ENCODE data around the gene VCP.

The VCP gene

GRCh38 chr9:35110327-35110761 is 37.9 kb upstream of the VCP start:
- Histone ChIP-seq H3K9ac (ENCODE audit: low read length in 2 of 2) (peak overlapping the region; percentile 79 to 91), H3K27me3 (ENCODE audit: control insufficient read depth in 1 of 2, insufficient read depth in 2 of 2, low read length in 2 of 2) (no peaks in the 10 kb centered on the region), H3K27ac (ENCODE audit: low read length) (peak overlapping the region; percentile 90), H3K4me1 (ENCODE audit: control insufficient read depth, insufficient read depth, low read length) (peaks cover 50% of the 10 kb centered on the region), H3K36me3 (ENCODE audit: control insufficient read depth in 2 of 2, insufficient read depth in 2 of 2, low read length in 2 of 2) (peaks cover 10 to 23% of the 10 kb centered on the region in 2 donors), H3K9me3 (ENCODE audit: control insufficient read depth in 2 of 2, low read length in 2 of 2) (no peaks in the 10 kb centered on the region), H3K4me3 (ENCODE audit: low read length in 2 of 2) (peak overlapping the region; percentile 83 to 88)

GRCh38 chr9:35108946-35109575 is 36.6 kb upstream of the VCP start:
- no peak overlapping the region for H3K27ac ChIP-seq (ENCODE audit: low read length)
- H3K4me1 ChIP-seq (ENCODE audit: control insufficient read depth, insufficient read depth, low read length), result peaks cover 39% of the 10 kb centered on the region
- no peak overlapping the region for H3K4me3 ChIP-seq (ENCODE audit: low read length in 2 of 2)
- H3K9ac ChIP-seq (ENCODE audit: low read length in 2 of 2), result no peak overlapping the region
- no peaks in the 10 kb centered on the region for H3K9me3 ChIP-seq (ENCODE audit: control insufficient read depth in 2 of 2, low read length in 2 of 2)
- H3K36me3 ChIP-seq (ENCODE audit: control insufficient read depth in 2 of 2, insufficient read depth in 2 of 2, low read length in 2 of 2), result peaks cover 14 to 33% of the 10 kb centered on the region in 2 donors
- H3K27me3 ChIP-seq (ENCODE audit: control insufficient read depth in 1 of 2, insufficient read depth in 2 of 2, low read length in 2 of 2), result no peaks in the 10 kb centered on the region

- H3K27me3 ChIP-seq (ENCODE audit: control insufficient read depth in 1 of 2, insufficient read depth in 2 of 2, low read length in 2 of 2), result no peaks in the 10 kb centered on the region
- H3K36me3 ChIP-seq (ENCODE audit: control insufficient read depth in 2 of 2, insufficient read depth in 2 of 2, low read length in 2 of 2), result peaks cover 14 to 33% of the 10 kb centered on the region in 2 donors
- H3K9me3 ChIP-seq (ENCODE audit: control insufficient read depth in 2 of 2, low read length in 2 of 2), result no peaks in the 10 kb centered on the region
- H3K9ac ChIP-seq (ENCODE audit: low read length in 2 of 2), result no peak overlapping the region
- no peak overlapping the region for H3K27ac ChIP-seq (ENCODE audit: low read length)
- H3K4me3 ChIP-seq (ENCODE audit: low read length in 2 of 2), result no peak overlapping the region
- H3K4me1 ChIP-seq (ENCODE audit: control insufficient read depth, insufficient read depth, low read length), result peaks cover 40% of the 10 kb centered on the region
These were observed 36.0 kb upstream of the VCP start for GRCh38 chr9:35108461-35108860.

GRCh38 chr9:35107297-35108290 is 35.2 kb upstream of the VCP start:
- Histone ChIP-seq H3K36me3 (ENCODE audit: control insufficient read depth in 2 of 2, insufficient read depth in 2 of 2, low read length in 2 of 2) (peaks cover 14 to 33% of the 10 kb centered on the region in 2 donors), H3K9ac (ENCODE audit: low read length in 2 of 2) (no peak overlapping the region), H3K27ac (ENCODE audit: low read length) (no peak overlapping the region), H3K9me3 (ENCODE audit: control insufficient read depth in 2 of 2, low read length in 2 of 2) (no peaks in the 10 kb centered on the region), H3K4me1 (ENCODE audit: control insufficient read depth, insufficient read depth, low read length) (peaks cover 40% of the 10 kb centered on the region), H3K27me3 (ENCODE audit: control insufficient read depth in 1 of 2, insufficient read depth in 2 of 2, low read length in 2 of 2) (no peaks in the 10 kb centered on the region), H3K4me3 (ENCODE audit: low read length in 2 of 2) (no peak overlapping the region)

GRCh38 chr9:35106343-35106730 is 33.9 kb upstream of the VCP start:
- Histone ChIP-seq H3K4me3 (ENCODE audit: low read length in 2 of 2) (no peak overlapping the region), H3K27me3 (ENCODE audit: control insufficient read depth in 1 of 2, insufficient read depth in 2 of 2, low read length in 2 of 2) (no peaks in the 10 kb centered on the region), H3K9me3 (ENCODE audit: control insufficient read depth in 2 of 2, low read length in 2 of 2) (no peaks in the 10 kb centered on the region), H3K9ac (ENCODE audit: low read length in 2 of 2) (no peak overlapping the region), H3K4me1 (ENCODE audit: control insufficient read depth, insufficient read depth, low read length) (peaks cover 43% of the 10 kb centered on the region), H3K27ac (ENCODE audit: low read length) (peak overlapping the region; percentile 11), H3K36me3 (ENCODE audit: control insufficient read depth in 2 of 2, insufficient read depth in 2 of 2, low read length in 2 of 2) (peaks cover 14 to 35% of the 10 kb centered on the region in 2 donors)

GRCh38 chr9:35105571-35106342 is 33.3 kb upstream of the VCP start:
- Histone ChIP-seq H3K4me1 (ENCODE audit: control insufficient read depth, insufficient read depth, low read length) (peaks cover 42% of the 10 kb centered on the region), H3K9ac (ENCODE audit: low read length in 2 of 2) (no peak overlapping the region), H3K27me3 (ENCODE audit: control insufficient read depth in 1 of 2, insufficient read depth in 2 of 2, low read length in 2 of 2) (no peaks in the 10 kb centered on the region), H3K9me3 (ENCODE audit: control insufficient read depth in 2 of 2, low read length in 2 of 2) (no peaks in the 10 kb centered on the region), H3K27ac (ENCODE audit: low read length) (peak overlapping the region; percentile 11), H3K4me3 (ENCODE audit: low read length in 2 of 2) (no peak overlapping the region), H3K36me3 (ENCODE audit: control insufficient read depth in 2 of 2, insufficient read depth in 2 of 2, low read length in 2 of 2) (peaks cover 14 to 40% of the 10 kb centered on the region in 2 donors)

GRCh38 chr9:35105126-35105525 is 32.7 kb upstream of the VCP start:
- peaks cover 36% of the 10 kb centered on the region for H3K4me1 ChIP-seq (ENCODE audit: control insufficient read depth, insufficient read depth, low read length)
- peaks cover 20 to 46% of the 10 kb centered on the region in 2 donors for H3K36me3 ChIP-seq (ENCODE audit: control insufficient read depth in 2 of 2, insufficient read depth in 2 of 2, low read length in 2 of 2)
- H3K9ac ChIP-seq (ENCODE audit: low read length in 2 of 2), result no peak overlapping the region
- no peak overlapping the region for H3K4me3 ChIP-seq (ENCODE audit: low read length in 2 of 2)
- H3K9me3 ChIP-seq (ENCODE audit: control insufficient read depth in 2 of 2, low read length in 2 of 2), result no peaks in the 10 kb centered on the region
- H3K27me3 ChIP-seq (ENCODE audit: control insufficient read depth in 1 of 2, insufficient read depth in 2 of 2, low read length in 2 of 2), result no peaks in the 10 kb centered on the region
- H3K27ac ChIP-seq (ENCODE audit: low read length), result no peak overlapping the region

- Histone ChIP-seq H3K27ac (ENCODE audit: low read length) (no peak overlapping the region), H3K9ac (ENCODE audit: low read length in 2 of 2) (no peak overlapping the region), H3K9me3 (ENCODE audit: control insufficient read depth in 2 of 2, low read length in 2 of 2) (no peaks in the 10 kb centered on the region), H3K36me3 (ENCODE audit: control insufficient read depth in 2 of 2, insufficient read depth in 2 of 2, low read length in 2 of 2) (peaks cover 24 to 51% of the 10 kb centered on the region in 2 donors), H3K27me3 (ENCODE audit: control insufficient read depth in 1 of 2, insufficient read depth in 2 of 2, low read length in 2 of 2) (no peaks in the 10 kb centered on the region), H3K4me1 (ENCODE audit: control insufficient read depth, insufficient read depth, low read length) (peaks cover 30% of the 10 kb centered on the region), H3K4me3 (ENCODE audit: low read length in 2 of 2) (no peak overlapping the region)
These were observed 32.2 kb upstream of the VCP start for GRCh38 chr9:35104586-35104985.

- Histone ChIP-seq H3K27me3 (ENCODE audit: control insufficient read depth in 1 of 2, insufficient read depth in 2 of 2, low read length in 2 of 2) (no peaks in the 10 kb centered on the region), H3K4me1 (ENCODE audit: control insufficient read depth, insufficient read depth, low read length) (peaks cover 25% of the 10 kb centered on the region), H3K27ac (ENCODE audit: low read length) (peak overlapping the region; percentile 94), H3K9me3 (ENCODE audit: control insufficient read depth in 2 of 2, low read length in 2 of 2) (no peaks in the 10 kb centered on the region), H3K4me3 (ENCODE audit: low read length in 2 of 2) (peak overlapping the region; percentile 83 to 96), H3K9ac (ENCODE audit: low read length in 2 of 2) (peak overlapping the region; percentile 92 to 98), H3K36me3 (ENCODE audit: control insufficient read depth in 2 of 2, insufficient read depth in 2 of 2, low read length in 2 of 2) (peaks cover 27 to 57% of the 10 kb centered on the region in 2 donors)
These were observed 31.3 kb upstream of the VCP start for GRCh38 chr9:35103660-35104191.

Measured in stomach smooth muscle (tissue), 2 donors.